Neutrophil (primary cell): ENCODE measurements around the gene METTL15.
"Not testable (repeated sequence)": the region's sequence is repeated elsewhere in the genome, so short reads cannot be mapped to it uniquely, and the experiment has no call there.

Experiments used
- H3K27ac ChIP-seq: fragments of 200-600 bp; sonication (generic); 2 replicates; pipeline ENCODE4 v1.5.1; 2016; ENCODE audit warnings: mild to moderate bottlenecking, moderate library complexity
- H3K27me3 ChIP-seq: fragments of 200-600 bp; sonication (generic); 2 replicates; pipeline ENCODE4 v1.6.0; 2016; ENCODE audit warnings: mild to moderate bottlenecking
- H3K36me3 ChIP-seq: fragments of 200-600 bp; sonication (generic); 2 replicates; pipeline ENCODE4 v1.5.1; 2017
- H3K4me1 ChIP-seq, 2 experiments: fragments of 200-600 bp in 1 of 2; sonication (generic) in 1 of 2; 1 replicate in 1 of 2; 2 replicates in 1 of 2; pipeline versions ENCODE4 v1.5.1 to v1.6.1; 2013 to 2016; ENCODE audit warnings: low read depth in 1 of 2, low read length in 1 of 2, mild to moderate bottlenecking in 1 of 2, moderate library complexity in 1 of 2; ENCODE audit not compliant: control insufficient read depth in 1 of 2, insufficient read depth in 1 of 2
- H3K4me3 ChIP-seq, 2 experiments: fragments of 200-600 bp in 1 of 2; sonication (generic) in 1 of 2; 1 replicate in 1 of 2; 2 replicates in 1 of 2; pipeline ENCODE4 v1.5.1; 2013 to 2016; ENCODE audit warnings: low read depth in 1 of 2, low read length in 1 of 2, mild to moderate bottlenecking in 1 of 2, moderate library complexity in 1 of 2
- H3K9me3 ChIP-seq: fragments of 200-600 bp; sonication (generic); 2 replicates; pipeline ENCODE4 v1.5.1; 2016
- TF ChIP-seq, protein P1 (sequence below): fragments of 200-600 bp; sonication (generic); IDR thresholded peaks from 2 replicates; pipeline ENCODE4 v1.5.1; 2016; ENCODE audit warnings: antibody characterized with exemption

METTL15 gene

DNA sequence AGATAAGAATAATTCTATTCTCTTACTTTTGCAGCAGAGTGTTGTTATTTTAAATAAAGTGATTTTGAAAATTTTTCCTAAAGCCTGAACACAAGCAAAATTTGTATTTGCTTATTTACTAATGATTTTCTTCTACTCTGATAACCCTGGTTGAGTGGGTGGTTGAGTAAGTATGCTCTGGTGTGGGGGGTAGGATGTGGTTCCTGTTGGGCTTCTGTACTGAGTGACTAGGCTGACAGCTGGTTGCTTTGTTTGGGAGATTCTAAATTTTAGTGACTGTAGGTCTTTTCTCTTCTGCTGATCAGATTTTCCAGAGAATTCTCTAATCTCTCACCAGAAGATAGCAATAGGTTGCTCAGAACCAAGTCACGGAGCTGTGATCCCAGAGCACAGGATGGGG lies 61.6 kb downstream of the METTL15 start:
- Histone ChIP-seq H3K36me3 (no peaks in the 10 kb centered on the region), H3K4me1 (no peaks in the 10 kb centered on the region), H3K9me3 (no peaks in the 10 kb centered on the region), H3K27ac (no peak overlapping the region), H3K27me3 (no peaks in the 10 kb centered on the region), H3K4me3 (no peak overlapping the region)
- TF ChIP-seq, protein P1, sequence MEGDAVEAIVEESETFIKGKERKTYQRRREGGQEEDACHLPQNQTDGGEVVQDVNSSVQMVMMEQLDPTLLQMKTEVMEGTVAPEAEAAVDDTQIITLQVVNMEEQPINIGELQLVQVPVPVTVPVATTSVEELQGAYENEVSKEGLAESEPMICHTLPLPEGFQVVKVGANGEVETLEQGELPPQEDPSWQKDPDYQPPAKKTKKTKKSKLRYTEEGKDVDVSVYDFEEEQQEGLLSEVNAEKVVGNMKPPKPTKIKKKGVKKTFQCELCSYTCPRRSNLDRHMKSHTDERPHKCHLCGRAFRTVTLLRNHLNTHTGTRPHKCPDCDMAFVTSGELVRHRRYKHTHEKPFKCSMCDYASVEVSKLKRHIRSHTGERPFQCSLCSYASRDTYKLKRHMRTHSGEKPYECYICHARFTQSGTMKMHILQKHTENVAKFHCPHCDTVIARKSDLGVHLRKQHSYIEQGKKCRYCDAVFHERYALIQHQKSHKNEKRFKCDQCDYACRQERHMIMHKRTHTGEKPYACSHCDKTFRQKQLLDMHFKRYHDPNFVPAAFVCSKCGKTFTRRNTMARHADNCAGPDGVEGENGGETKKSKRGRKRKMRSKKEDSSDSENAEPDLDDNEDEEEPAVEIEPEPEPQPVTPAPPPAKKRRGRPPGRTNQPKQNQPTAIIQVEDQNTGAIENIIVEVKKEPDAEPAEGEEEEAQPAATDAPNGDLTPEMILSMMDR, result no peak

DNA sequence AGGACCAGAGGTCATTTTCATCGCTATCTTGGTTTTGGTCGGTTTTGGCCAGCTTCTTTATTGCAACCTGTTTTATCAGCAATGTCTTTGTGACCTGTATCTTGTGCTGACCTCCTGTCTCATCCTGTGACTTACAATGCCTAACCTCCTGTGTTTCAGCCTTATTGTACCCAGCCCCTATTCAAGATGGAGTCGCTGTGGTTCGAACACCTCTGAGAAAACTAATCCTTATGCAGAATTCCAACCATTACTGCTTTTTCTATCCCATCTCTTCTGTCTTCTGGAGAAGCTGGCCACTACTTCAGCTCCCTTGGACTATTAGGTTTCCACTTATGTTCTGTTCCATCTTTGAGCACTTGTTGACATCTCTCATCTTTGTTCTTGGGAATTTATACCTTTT lies 62.6 kb downstream of the METTL15 start:
- Histone ChIP-seq H3K4me3 (no peak overlapping the region), H3K9me3 (no peaks in the 10 kb centered on the region), H3K36me3 (no peaks in the 10 kb centered on the region), H3K27ac (no peak overlapping the region), H3K27me3 (no peaks in the 10 kb centered on the region), H3K4me1 (no peaks in the 10 kb centered on the region)
- TF ChIP-seq, protein P1, result no peak

DNA sequence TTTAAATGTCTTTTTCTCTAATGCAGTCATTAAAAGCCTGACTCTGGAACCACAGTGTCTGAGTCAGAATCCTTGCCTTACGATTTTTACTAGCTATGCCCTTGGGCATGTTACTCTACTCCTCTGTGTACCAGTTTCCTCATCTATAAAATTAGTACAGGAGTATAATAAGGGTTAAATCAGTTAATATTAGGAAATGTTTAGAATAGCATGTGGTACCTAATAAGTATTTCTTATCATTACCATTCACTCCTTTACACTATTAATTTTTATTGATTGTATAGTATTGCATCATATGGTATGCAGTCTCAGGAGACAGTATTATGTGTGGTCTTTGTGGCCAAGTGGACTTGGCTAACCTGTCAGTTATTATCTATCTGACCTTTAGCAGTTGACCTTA lies 68.2 kb downstream of the METTL15 start:
- no peak overlapping the region for H3K27ac ChIP-seq
- H3K4me1 ChIP-seq, result no peaks in the 10 kb centered on the region
- TF ChIP-seq, protein P1, result no peak
- H3K4me3 ChIP-seq, result no peak overlapping the region
- H3K27me3 ChIP-seq, result no peaks in the 10 kb centered on the region
- H3K36me3 ChIP-seq, result no peaks in the 10 kb centered on the region
- no peaks in the 10 kb centered on the region for H3K9me3 ChIP-seq

DNA sequence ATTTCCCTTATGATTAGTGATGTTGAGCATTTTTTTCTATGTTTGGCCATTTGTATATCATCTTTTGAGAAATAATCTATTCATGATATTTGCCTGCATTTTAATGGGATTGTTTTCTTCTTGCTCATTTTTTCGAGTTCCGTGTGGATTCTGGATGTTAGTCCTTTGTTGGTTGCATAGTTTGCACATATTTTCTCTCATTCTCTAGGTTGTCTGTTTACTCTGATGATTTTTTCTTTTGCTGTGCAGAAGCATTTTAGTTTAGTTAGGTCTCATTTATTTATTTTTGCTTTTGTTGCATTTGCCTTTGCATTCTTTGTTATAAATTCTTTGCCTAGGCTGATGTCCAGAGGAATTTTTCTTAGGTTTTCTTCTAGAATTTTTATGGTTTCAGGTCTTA lies 87.3 kb downstream of the METTL15 start:
- TF ChIP-seq, protein P1, result no peak
- no peak overlapping the region for H3K27ac ChIP-seq
- H3K27me3 ChIP-seq, result no peaks in the 10 kb centered on the region
- no peaks in the 10 kb centered on the region for H3K36me3 ChIP-seq
- H3K4me1 ChIP-seq, result no peaks in the 10 kb centered on the region
- H3K9me3 ChIP-seq, result no peaks in the 10 kb centered on the region
- no peak overlapping the region for H3K4me3 ChIP-seq

DNA sequence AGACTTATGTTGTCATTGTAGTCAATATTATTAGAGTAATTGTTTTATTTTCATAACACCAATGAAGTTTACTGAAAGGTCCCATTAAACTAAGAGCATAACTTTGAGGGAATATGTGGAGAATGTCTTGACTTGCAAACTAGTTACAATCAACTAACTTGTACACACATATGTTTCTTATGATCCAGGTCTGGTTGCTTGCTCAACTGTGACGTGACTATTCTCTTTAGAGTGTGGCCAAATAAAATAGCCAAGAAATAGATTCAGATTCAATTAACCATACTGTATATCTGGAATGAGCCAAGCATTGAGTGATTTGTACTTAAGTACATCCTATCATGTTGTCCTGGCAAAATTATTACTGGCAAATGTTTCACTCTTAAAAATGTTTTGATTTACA lies 101.7 kb downstream of the METTL15 start:
- H3K9me3 ChIP-seq, result no peaks in the 10 kb centered on the region
- TF ChIP-seq, protein P1, result no peak
- no peak overlapping the region for H3K4me3 ChIP-seq
- H3K27ac ChIP-seq, result no peak overlapping the region
- H3K4me1 ChIP-seq, result no peaks in the 10 kb centered on the region
- no peaks in the 10 kb centered on the region for H3K36me3 ChIP-seq
- H3K27me3 ChIP-seq, result no peaks in the 10 kb centered on the region

DNA sequence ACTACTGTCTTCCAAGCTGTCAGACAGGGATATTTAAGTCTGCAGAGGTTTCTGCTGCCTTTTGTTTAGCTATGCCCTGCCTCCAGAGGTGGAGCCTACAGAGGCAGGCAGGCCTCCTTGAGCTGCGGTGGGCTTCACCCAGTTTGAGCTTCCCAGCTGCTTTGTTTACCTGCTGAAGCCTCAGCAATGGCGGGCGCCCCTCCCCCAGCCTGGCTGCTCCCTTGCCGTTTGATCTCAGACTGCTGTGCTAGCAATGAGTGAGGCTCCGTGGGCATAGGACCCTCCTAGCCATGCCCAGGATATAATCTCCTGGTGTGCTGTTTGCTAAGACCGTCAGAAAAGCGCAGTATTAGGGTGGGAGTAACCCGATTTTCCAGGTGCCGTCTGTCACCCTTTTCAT lies 113.9 kb downstream of the METTL15 start:
- H3K9me3 ChIP-seq, H3K36me3 ChIP-seq, H3K4me1 ChIP-seq, H3K27ac ChIP-seq, H3K4me3 ChIP-seq, H3K27me3 ChIP-seq: not testable (repeated sequence)
